NCI-H128 (cell line): ENCODE measurements around the gene PSMG4.

Source experiments
- DNase-seq: peaks from one replicate; lab custom pipeline; 2025; ENCODE audit not compliant: unreplicated experiment; lab: John Stamatoyannopoulos, UW

PSMG4 gene

DNA sequence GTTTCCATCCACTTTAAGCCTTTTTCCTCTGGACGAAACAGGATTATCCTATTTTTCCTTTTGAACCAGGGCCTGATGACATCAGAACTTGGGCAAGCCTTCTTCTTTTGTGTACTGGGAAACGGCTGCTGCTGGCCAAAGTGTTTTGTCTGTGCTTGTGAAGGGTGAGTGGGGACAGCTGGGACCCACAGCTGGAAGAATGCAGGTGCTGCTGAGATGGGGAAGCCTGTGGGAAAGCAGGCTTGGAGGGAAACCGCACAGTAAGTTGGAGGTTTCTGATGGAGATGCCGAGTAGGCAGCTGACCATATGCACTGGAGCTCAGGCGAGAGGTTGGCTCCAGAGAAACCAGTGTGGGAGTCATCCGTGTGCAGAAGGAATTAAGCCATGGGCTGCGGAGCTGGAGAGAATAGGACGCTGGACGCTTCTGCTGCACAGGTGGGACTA, 8.5 kb upstream of the PSMG4 start:
- DNase-seq: no peak

GRCh38 chr6:3251462-3252314, 7.1 kb upstream of the PSMG4 start:
- DNase-seq: peak; percentile 75

GRCh38 chr6:3252369-3252768, 6.4 kb upstream of the PSMG4 start:
- no peak for DNase-seq

GRCh38 chr6:3252861-3253596, 5.7 kb upstream of the PSMG4 start:
- no peak for DNase-seq

DNA sequence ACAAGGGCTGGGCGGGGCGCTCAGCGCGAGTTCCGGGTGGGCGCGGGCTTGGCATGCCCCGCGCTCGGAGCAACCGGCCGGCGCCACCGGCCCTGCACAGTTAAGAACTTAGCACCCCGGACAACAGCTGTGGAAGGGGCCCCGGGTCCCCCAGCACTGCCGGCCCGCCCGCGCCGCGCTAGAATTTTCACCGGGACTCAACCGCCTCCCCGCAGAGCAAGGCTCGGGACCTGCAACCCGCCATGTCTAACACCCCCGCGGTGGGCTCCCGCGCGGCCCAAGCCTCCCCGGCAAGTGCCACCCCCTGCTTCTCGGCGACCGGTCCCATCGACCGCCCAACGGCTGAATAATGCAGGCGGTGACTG, 5.2 kb upstream of the PSMG4 start:
- DNase-seq: no peak

DNA sequence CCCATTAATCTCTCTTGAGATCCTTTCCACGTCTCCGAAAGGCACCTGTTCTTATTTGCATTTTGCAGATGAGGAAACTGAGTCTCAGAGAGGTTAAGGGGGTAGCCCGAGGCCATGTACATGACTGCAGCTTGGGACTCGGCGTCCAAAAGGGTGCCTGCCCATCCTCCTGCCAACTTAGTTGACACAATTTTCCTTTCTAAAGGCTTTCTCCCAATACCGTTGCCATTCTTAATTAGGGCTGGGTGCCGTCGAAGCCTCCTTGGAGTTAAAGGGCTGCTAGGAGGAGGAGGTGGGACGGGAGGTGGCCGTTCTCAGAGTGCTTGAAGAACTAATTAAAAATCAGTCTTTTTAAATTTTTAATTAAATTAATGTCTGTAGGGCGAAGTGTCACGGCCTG, 546 bp upstream of the PSMG4 start:
- DNase-seq: no peak

DNA sequence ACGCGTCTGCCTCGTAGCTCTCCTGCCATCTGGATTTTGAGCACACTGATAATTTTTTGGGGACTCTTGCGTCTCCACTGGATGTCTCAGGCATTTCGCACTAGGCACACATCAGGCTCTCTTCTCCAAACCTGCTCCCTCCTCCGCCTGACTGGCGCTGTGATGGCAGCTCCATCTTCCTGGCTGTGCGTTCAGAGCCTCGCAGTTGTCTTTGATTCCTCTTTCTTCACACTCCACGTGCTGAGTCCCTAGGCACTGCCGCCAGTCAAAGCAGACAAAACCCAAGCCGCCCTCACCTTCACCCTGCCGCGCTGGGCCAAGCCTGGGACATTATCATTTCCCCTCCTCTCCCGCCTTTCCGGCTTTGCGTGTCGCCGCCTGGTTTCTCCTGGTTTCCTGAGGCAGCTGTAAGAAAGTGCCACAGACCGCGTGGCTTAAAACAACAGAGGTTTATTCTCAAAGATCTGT, 778 bp downstream of the PSMG4 start:
- DNase-seq: no peak

DNA sequence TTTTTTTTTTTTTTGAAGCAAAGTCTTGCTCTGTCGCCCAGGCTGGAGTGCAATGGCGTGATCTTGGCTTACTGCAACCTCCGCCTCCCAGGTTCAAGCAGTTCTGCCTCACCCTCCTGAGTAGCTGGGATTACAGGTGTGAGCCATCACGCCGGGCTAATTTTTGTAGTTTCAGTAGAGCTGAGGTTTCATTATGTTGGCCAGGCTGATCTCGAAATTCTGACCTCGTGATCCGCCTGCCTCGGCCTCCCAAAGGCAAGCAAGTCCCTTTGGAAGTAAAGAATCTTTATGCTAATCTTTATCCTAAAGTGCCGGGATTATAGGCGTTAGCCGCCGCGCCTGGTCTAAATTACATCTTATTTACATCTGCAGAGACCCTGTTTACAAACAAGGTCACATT, 1.5 kb downstream of the PSMG4 start:
- DNase-seq: no peak

GRCh38 chr6:3260772-3261517, 2.2 kb downstream of the PSMG4 start:
- no peak for DNase-seq

DNA sequence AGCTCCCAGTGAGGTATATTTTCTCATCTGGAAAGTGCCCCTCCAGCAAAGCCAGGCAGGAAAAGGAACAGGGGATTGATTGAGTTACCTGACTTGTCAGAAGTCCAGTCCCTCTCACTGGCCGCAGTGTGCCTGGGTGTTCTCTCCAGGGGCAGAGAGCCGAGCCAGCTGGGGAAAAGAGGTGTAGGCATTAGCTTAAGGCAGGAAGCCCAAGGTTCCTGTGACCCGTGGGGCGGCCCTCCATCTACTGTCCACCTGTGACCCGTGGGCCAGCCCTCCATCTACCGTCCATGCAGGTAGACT, 2.7 kb downstream of the PSMG4 start:
- no peak for DNase-seq

GRCh38 chr6:3261921-3262320, 3.2 kb downstream of the PSMG4 start:
- no peak for DNase-seq

DNA sequence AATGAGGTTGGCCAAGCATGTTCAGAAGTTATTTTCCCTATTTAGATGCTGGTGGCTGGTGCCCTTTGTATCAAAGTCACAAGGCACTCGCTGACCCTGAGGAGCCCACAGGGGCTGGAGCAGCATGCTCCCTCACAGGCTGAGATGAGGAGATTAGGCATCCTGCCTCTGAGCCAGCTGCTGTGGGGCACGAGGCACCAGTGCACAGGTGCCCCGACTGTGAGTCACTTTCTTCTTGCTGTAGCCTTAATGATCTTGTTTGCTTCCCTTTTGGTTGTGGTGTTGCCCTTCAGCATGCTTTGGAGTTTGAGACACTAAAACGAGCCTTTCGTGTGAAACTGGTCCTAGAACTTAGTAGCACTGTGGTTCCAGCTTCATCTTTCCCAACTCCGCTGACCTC, 4.3 kb downstream of the PSMG4 start:
- DNase-seq: no peak

DNA sequence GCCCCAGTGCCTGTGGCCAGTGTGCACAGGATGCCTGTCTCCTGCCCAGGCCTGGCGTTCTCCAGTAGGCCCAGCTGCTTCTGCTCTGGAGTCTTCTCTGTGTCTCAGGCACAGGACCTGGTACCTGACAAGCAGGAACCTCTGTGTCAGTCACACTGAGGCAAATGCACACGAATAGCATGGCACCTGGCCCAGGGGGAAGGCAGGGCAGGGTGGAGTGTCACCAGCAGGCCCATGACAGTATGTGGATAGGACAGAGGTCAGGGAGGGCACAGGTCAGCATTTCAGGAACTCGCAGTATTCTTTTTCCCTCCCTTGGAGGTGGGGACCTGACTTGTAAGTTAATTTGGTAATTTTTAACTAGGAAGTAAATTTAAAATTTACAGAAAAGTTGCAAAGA, 5.6 kb downstream of the PSMG4 start:
- no peak for DNase-seq

DNA sequence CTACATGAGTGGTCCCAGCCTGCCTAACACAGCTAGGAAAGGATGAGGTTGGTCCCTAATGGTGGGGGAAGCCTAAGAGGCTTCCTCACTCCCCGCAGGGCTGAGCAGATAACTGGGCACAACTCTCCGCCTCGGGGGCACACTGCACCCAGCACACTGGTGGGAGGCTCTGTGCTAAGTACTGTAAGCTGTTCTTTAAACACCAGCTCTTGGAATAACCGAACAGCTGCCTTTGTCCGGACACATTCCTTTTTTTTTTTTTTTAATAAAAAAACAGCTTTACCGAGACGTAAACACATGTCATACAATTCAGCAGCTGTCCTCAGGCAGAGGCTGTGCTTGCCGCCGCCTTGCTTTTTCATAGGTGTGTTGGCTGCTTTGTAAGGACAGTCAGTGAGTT, 6.9 kb downstream of the PSMG4 start:
- DNase-seq: no peak

DNA sequence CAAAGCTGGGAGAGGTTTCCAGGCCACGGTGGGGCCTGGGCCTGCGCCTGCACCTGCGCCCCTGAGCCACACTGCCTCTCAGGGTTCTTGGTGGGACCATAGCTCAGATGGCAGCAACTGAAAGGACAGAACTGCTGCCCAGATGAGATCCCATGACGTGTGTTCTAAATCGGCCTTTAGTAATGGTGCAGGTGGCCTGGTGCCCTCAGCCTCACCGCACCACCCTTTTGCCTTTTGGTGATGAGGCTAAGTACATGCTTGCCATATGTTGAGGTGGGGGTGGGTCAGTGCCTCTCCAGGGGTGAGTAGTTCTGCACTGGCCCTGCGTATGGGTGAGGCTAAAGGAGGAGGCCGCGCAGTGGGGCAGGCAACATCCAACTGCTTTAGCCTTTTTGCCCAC, 7.4 kb downstream of the PSMG4 start:
- DNase-seq: no peak

DNA sequence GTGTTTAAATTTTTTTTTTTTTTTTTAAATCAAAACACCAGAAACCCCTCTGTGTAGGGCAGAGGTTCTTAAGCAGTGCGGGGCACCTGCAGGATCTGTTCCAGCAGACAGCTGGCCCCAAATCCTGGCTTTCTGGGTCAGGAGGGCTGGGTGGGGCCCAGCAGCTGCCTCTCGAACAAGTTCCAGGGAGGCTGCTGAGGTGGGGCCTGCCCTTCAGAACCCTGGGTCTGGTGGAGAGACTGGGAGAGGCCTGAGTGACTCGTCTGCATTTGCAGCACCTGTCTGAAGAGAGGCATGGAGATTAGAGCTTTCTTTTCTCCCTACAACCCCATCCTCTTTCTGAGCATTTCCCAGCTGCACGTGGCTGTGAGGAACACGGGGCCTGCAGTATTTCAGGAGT, 8.4 kb downstream of the PSMG4 start:
- no peak for DNase-seq

- DNase-seq: no peak
Measured at GRCh38 chr6:3268680-3269079, 9.9 kb downstream of the PSMG4 start.

DNA sequence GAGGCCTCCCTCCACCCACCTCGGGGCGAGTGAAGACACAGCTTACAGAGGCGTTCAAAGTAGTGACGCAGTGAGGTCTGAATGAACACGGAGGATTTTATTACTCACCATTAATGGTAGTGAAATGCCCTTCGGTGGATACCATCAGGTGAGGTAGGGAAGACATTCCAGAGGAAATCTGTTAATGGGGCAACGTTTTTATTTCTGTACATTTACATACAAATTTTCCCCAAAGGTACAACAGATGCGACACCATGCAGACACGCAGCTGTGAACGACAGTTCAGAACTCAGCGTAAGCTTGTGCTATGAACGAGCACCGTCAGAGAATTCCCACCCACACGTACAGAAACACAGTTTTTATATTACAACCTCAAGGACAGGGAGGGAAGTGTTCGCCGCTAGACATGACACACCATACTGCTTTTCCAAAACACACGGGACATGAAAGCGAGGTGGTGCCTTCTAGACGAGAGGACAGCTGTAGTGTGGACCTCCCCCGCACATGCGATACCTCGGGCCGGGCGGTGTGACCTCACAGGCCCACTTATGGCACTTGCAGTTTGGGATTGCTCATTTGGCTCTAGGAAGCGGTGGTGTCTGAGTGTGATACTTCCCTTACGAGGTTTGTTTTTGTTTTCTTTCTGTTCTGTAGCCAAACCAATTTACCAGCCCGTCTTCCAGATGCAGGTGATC, 10.7 kb downstream of the PSMG4 start:
- DNase-seq: no peak

DNA sequence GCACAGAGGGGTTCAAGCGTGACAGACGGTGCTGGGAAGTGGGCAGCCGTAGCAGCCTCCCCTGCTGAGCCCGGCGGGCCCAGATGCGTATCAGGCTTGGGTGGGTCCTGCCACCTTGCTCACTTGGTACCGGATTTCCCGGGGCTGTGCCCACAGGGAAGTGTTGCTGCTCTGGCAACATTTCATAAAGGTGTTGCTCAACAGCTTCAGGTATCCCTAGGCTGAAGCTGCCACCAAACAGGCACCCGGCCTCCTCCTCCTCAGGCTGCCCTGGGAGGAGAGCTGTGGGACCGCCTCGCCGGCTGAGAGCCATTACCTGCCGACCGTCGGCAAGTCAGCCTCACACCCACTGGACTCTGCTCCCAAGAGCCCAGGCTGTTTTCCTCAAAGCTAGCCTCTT, 11.5 kb downstream of the PSMG4 start:
- no peak for DNase-seq

- DNase-seq: no peak
Measured at GRCh38 chr6:3271756-3272155, 13.0 kb downstream of the PSMG4 start.

GRCh38 chr6:3272911-3273547, 14.3 kb downstream of the PSMG4 start:
- DNase-seq: no peak
